Right ventricle myocardium inferior (tissue), 1 donor: ENCODE results near the gene ZSWIM7. TPM values are rescaled to one million over a fixed set of nuclear protein-coding genes. Genes with fewer than 3 reads are reported as not detected.

ENCODE experiments used
- ATAC-seq: fragments of 200-7000 bp; cut with Tn5 transposase; one replicate; pipeline ENCODE4 v1.9.1; 2020; ENCODE audit warnings: mild to moderate bottlenecking, moderate library complexity
- DNase-seq: peaks from one replicate; pipeline ENCODE4 v3.0.0; 2021; ENCODE audit errors: missing footprints
- intact Hi-C: fragments of 100-400 bp; cut with DNase I; formaldehyde crosslinking; loops from one replicate; pipeline ENCODE4 v1.11.0; 2022
- total RNA-seq: library from RNA; stranded (reverse); fragmentation: NEBNext Ultra II Directional; extraction: Animal tissue kit (Norgen Biotek cat#: 25700); gene quantifications from one replicate; pipeline ENCODE4 v1.2.1, GENCODE V29; 2021
- donor health status: DM: no; HTN: yes; CAD: no; lungs with severe emphysema.

The ZSWIM7 gene
- total RNA-seq, 1 donor from 2014 or later: 24.8 TPM

- intact Hi-C loops: no loop called here
- ATAC-seq: peak; percentile 42
- DNase-seq: no peak
These were observed 33.2 kb downstream of the ZSWIM7 start for GRCh38 chr17:15966183-15966878.

- no peak for DNase-seq
- ATAC-seq: no peak
- intact Hi-C loops: no loop called here
These were observed 34.0 kb downstream of the ZSWIM7 start for GRCh38 chr17:15965528-15965927.

GRCh38 chr17:15963670-15964110 lies 35.8 kb downstream of the ZSWIM7 start:
- no peak for ATAC-seq
- DNase-seq: no peak
- intact Hi-C loops: no loop called here

- DNase-seq: no peak
- intact Hi-C loops: no loop called here
- no peak for ATAC-seq
These were observed 41.0 kb downstream of the ZSWIM7 start for GRCh38 chr17:15958484-15958854.

- intact Hi-C loops: no loop called here
- no peak for ATAC-seq
- no peak for DNase-seq
These were observed 41.7 kb downstream of the ZSWIM7 start for GRCh38 chr17:15957608-15958307.

- DNase-seq (no peak), ATAC-seq (no peak)
- intact Hi-C loops: no loop called here
These were observed 42.3 kb downstream of the ZSWIM7 start for GRCh38 chr17:15957206-15957605.

- no peak for ATAC-seq
- DNase-seq: no peak
- intact Hi-C loops: no loop called here
These were observed 43.5 kb downstream of the ZSWIM7 start for GRCh38 chr17:15955793-15956541.

GRCh38 chr17:15954222-15954621 lies 45.3 kb downstream of the ZSWIM7 start:
- DNase-seq (no peak), ATAC-seq (no peak)
- intact Hi-C loops: no loop called here

- intact Hi-C loops: no loop called here
- DNase-seq: no peak
- ATAC-seq: no peak
These were observed 46.4 kb downstream of the ZSWIM7 start for GRCh38 chr17:15952916-15953790.

GRCh38 chr17:15952048-15952532 lies 47.4 kb downstream of the ZSWIM7 start:
- DNase-seq: no peak
- intact Hi-C loops: no loop called here
- ATAC-seq: no peak

GRCh38 chr17:15951368-15952047 lies 48.0 kb downstream of the ZSWIM7 start:
- ATAC-seq: no peak
- DNase-seq: no peak
- intact Hi-C loops: no loop called here

- intact Hi-C loops: loop anchor here (10.0 kb wide), 1 partner anchor 47 kb away; the partner anchor contains the start of genes TTC19 and ZSWIM7
- DNase-seq: no peak
- no peak for ATAC-seq
These were observed 51.3 kb downstream of the ZSWIM7 start for GRCh38 chr17:15947976-15948752.

GRCh38 chr17:15947271-15947670 lies 52.2 kb downstream of the ZSWIM7 start:
- intact Hi-C loops: loop anchor here (10.0 kb wide), 1 partner anchor 48 kb away; the partner anchor contains the start of genes TTC19 and ZSWIM7
- no peak for ATAC-seq
- DNase-seq: no peak

GRCh38 chr17:15946611-15947120 lies 52.8 kb downstream of the ZSWIM7 start:
- ATAC-seq (no peak), DNase-seq (no peak)
- intact Hi-C loops: loop anchor here (10.0 kb wide), 1 partner anchor 48 kb away; the partner anchor contains the start of genes TTC19 and ZSWIM7

GRCh38 chr17:15945527-15946191 lies 53.8 kb downstream of the ZSWIM7 start:
- no peak for DNase-seq
- ATAC-seq: peak; percentile 16

More at GRCh38 chr17:15945527-15946191, 53.8 kb downstream of the ZSWIM7 start:
- intact Hi-C loops: loop anchor here (10.0 kb wide), 1 partner anchor 49 kb away; the partner anchor contains the start of genes TTC19 and ZSWIM7
